Stimulated activated CD8-positive, alpha-beta memory T cell treated with anti-CD3 and anti-CD28 coated beads, Interleukin-7, amount 100 ng/mL, for 4 hours (primary cell): ENCODE measurements around the gene PLIN4.
"Not testable (repeated sequence)": the region's sequence is repeated elsewhere in the genome, so short reads cannot be mapped to it uniquely, and the experiment has no call there.

ENCODE experiments used
- DNase-seq, 2 donors: peaks; one replicate each; pipeline ENCODE4 v3.0.0-alpha.2; 2020; ENCODE audit warnings: low read depth in 2 of 2

PLIN4 gene

DNA sequence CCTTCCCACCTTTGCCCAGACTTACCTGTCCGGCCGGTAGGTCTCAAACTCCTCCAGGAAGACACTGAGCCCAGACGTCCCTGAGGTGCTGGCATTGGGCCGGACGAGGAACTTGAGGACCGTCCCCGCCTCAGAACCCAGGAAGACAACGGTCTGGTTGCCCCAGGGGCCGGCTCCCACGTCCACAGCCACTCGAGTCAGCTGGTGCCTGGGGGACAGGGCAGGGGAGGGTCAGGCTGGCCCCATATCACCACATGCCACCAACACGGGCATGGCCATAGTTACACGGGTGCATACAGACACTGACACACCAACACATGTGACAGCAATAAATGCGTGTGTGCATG, 29.9 kb upstream of the PLIN4 start:
- DNase-seq: no peak

DNA sequence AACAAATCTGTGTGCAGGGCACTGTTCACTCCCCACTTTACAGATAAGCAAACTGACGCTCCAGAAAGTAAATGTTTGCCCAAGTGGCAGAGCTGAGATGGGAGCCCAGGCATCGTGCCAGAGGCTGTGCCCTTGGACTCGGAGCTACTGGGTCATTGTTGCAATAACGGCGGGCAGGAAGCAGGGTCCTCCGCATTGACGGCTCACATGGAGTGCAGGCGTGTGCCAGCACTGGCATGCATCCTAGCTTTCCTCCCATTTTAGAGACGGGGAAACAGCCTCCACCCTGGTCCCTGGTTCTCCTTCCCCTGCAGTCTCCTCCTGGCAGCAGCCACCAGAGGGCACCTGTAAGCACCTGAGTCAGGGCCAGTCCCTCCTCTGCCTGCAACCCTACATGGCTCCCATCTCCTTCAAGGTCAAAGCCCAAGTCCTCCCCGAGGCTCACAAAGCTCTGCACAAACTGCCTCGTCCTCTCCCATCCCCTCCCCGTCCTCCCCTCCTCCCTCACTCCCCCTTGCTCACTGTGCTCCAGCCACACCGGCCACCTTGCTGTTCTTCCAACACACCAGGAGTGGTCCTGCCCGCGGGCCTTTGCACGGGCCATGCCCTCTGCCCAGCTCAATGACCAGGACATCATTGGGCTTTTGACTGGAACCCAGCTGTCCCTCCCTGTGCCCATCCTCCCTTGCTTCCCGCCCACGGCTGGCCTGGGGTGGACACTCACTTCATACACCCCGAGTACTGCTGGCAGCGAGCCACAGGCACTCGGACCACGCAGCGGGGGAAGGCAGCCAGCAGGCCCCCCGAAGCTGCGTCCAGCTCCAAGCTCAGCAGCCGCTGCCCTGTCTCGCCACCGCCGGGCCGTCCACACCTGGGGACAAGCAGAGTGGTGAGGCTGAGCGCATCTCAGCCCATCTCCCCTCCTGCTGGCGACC, 29.3 kb upstream of the PLIN4 start:
- DNase-seq: no peak

DNA sequence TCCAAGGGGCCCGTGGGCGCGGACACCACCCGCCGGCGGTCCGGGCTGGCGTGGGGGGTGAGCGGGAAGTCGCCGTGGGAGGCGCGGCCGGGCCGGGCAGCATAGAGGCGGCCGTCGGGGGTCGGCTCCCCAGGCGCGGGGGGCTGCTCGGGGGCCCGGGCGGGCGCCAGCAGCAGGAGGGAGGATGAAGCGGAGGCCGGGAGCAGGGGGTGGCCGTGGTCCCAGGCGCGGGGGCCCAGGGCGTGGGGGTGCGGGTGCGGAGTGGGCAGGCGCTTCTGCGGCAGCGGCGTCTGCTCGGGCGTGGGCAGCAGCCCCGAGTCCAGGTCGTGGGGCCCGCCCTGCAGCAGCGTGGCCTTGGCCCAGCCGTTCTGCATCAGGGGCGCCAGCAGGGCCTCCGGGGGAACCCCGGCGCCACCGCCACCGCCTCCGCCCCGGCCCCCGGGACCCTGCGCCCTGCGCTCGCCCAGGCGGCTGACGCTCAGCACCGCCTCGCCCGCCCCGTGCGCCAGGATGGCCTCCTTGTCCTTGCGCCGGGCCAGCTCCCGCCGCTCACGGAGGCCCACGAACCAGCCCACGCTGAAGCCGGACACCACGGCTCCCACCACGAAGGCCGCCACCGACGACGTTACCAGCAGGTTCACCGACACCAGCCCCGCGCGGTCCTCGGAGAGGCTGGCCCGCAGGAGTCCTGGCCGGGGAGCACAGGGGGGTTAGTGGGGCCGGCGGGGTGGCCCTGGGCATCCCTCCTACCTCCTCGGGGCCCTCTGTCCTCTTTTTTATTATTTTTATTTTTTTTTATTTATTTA, 25.8 kb upstream of the PLIN4 start:
- no peak for DNase-seq

DNA sequence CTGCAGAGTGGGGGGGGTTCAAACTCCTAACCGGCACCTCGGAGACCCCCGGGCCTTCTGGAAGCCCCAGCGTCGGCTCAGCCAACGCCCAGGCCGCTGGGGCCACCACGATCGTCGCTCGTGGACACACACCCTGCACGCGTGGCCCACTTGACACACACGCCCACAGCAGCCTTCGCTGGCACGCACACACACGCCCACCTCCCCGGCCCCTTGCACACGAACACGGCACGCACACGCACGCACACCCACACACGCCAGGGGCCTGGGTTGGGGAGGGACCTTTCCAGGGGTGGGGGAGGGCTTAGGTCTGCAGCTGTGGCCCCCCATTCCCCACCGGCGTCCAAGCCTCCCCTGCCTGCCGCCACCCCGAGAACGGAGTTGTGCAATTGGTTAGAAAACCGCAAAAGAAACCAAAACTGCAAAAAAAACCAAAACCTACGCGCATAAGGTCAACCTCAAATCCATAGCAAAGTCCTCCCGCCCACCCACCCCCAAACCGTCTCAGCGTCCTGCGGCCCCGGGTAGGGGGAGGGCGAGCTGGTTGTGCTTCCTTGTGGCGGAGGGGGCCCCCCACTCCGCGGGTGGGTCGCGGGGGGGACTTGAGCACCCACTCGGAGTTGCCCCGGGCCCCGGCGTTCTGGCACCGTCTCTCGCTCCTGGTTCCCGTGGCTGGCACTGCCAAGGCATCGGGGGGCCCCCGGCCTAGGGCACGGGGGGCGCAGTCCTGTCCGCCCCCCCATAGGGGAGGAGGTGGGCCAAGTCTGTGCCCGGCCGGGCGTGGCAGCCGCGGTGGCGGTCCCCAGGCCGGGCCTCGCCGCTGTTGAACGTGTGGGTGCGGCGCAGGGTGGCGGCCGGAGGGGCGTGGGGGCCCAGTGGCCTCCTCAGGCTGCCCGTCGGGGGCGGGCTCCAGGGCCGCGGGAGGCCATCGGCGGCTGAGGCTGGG, 24.9 kb upstream of the PLIN4 start:
- no peak for DNase-seq

DNA sequence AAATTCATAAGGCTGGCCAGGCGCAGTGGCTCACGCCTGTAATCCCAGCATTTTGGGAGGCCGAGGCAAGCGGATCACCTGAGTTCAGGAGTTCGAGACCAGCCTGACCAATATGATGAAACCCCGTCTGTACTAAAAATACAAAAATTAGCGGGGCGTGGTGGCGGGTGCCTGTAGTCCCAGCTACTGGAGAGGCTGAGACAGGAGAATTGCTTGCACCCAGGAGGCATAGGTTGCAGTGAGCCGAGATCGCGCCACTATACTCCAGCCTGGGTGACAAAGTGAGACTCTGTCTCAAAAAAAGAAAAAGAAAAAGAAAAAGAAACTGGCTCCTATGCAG, 23.5 kb upstream of the PLIN4 start:
- DNase-seq: not testable (repeated sequence)

DNA sequence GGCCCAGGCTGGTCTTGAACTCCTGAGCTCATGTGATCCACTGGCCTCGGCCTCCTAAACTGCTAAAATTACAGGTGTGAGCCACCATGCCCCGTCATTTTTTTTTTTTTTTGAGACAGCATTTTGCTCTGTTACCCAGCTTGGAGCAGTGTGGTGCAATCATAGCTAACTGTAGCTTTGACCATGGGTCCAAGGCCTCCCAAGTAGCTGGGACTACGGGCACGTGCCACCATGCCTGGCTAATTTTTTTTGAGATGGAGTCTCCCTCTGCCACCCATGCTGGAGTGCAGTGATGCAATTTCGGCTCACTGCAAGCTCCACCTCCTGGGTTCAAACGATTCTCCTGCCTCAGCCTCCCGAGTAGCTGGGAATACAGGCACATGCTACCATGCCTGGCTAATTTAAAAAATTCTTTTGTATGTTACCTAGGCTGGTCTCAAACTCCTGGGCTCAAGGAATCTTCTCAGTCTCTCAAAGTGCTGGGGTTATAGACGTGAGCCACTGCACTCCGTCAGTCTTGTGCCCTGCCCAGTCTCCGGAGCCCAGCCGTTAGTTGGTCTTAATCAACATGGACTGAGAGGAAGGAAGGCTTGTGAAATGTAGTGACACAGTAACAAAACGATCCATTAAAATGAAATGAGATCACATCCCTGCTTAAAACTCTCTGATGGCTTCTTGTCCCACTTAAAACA, 23.0 kb upstream of the PLIN4 start:
- no peak for DNase-seq

DNA sequence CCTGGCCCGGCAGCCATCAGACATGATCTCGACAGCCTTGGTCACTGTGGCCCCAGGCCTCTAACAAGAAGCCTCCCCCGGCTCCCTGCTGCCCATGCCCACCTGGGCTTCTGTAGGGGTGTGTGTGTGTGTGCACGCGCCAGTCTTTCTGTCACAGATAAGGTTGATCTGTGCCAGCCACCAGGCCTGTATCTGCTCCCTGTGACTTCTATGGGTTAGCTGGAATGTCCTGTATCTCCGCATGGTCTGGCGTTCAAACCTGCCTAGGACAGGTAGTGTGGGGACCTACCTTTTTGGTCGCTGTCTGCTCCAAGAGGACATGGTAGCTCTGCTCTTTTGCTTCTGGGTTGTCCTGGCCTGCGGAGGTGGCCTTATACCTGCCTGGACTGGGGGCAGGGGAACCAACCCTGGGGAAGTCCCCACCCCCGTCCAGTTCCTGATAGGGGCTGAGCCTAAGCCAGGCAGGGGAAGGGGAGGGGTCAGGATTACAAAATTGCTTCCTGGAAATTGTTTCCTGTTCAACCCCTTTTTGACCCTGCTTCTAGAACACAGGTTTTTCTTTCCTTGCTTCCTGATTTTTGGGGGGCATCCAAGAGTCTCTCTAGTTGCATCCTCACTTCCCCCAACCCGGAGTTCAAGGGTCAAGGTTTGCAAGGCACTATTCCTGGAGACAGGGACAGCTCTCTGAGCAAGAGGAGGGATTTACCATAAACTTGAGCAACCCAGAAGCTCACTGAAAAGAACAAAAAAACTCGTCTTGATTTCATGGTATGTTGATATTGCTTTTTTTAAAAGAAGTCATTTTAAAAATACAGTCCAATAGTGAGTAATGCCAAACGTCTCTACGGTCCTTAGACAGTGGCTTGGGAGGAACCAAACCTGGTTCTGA, 21.7 kb upstream of the PLIN4 start, which contains the start of gene LRG1:
TSS of gene LRG1 (minus strand) at position 344 of the 889 bp plus-strand sequence. CDS start at position 321, 23 bp downstream.
- no peak for DNase-seq

DNA sequence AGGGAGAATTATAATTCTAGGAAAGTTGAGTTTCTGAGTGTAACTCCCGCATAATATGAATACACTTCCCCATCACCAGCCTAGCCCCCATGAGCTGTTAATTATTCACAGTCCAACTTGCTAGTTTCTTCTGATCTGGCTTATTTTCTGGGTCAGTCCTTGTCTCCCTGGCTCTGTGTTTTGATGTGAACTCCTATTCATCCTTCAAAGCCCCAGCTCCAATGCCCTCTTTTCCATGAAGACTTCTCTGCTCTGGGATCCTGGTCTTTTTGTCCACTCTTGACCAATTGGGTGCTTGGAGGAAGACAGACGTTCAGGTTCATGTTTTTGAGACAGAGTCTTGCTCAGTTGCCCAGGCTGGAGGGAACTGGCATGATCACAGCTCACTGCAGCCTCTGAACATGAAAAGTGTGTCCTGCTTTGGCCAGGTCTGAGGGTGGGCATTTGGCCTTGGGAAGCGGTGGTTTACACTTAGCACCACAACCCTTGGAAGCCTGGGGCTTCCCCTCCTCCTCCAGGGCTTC, 20.9 kb upstream of the PLIN4 start:
- DNase-seq: no peak

DNA sequence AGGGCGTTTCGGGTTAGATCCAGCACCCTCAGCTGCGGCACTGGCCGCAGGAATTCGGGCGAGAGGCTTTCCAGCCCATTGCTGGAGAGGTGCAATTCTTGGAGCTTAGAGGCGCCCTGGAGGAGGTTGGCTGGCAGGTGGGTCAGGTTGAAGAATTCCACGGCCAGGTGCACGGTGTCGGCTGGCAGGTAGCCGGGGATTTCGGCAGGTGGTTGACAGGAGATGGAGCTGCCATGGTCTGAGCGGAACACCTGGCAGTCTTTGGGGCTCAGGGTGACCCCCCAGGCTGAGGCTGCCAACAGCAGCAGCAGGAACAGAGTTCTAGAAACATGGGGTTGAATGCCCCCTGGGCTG, 20.3 kb upstream of the PLIN4 start:
- DNase-seq: no peak

DNA sequence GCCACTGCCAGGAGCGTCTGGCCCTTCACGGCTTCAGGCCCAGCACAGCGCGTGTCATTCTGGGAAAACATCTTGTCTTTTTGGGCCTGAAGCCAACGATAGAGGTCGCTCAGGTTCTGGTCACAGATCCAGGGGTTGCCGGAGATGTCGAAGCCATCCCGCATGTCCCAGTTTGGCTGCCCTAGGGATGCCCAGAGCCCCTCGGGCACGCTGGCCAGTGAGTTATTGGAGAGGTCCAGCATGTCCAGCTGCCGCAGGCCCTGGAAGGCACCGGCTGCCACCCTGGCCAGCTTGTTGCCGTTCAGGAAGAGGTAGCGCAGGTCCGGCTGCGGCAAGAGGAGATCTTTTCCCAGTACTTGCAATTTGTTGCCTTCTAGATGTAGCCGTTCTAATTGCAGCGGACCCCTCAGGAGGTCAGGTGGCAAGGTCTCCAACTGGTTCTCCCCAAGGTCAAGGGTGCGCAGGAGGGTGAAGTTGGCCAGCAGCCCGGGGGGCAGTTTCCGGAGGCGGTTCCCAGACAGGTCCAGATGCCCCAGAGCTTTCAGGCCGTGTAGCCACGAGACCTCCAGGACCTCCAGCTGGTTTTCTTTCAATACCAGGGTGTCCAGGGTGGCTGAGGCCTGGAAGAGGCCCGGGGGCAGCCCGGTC, 19.8 kb upstream of the PLIN4 start:
- DNase-seq: no peak

DNA sequence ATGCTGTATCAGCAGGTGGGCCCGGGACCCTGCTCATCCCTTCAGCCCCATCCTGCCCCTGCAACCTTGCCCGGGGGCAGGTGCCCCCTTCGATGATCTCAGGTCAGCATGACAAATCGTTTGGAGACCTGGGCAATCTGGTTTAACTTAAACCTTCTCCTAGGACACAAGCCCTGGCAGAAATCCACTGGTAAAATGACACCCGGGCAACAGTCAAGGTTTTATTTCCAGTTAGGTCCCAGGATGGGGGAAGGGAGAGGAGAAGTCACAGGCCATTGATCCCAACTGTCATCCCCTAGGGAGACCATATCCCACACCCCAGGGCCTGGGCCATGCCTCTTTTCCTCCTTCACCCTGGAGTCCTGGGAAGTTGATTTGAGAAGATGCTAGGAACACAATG, 18.5 kb upstream of the PLIN4 start:
- DNase-seq: no peak

DNA sequence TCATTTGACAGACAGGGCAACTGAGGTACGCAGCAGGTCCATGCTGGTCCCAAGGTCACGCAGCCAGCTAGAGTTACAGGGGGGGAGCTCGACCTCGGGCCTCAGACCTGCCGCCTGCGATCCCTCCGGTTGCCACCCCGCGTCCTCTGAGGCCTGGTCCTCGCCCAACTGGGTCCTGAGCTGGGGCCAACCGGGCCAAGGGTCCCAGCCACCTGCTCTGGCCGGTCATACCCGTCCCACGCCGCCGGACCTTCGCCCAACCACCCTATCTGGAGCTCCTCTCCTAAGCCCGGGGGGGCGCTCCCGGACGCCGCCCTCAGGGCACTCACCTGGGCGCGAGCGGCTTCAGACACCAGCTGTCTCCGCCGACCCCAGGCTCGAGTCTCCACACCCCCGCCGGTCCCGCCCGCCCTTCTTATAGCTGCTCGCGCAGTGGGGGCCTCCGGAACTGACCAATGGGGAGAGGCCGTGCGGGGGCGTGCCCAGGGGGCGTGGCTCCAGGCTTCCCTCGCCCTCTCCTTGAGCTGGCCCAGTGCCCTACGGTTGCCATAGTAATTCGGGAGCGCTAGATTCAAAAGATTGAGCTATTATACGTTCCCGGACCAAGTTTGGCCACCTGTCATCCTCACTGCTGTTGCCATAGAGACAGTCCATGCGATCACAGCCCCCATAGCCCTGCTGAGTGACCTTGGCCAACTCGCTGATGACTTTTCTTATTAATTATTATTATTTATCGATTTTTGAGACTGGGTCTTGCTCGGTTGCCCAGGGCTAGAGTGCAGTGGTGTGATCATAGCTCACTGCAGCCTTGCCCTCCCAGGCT, 16.8 kb upstream of the PLIN4 start, which contains the start of gene PLIN5:
TSS of gene PLIN5 (minus strand) at position 389 of the 823 bp plus-strand sequence. CDS start 1,150 bp downstream, outside the sequence.
- DNase-seq: peak in 1 of 2 donors; percentile 27

DNA sequence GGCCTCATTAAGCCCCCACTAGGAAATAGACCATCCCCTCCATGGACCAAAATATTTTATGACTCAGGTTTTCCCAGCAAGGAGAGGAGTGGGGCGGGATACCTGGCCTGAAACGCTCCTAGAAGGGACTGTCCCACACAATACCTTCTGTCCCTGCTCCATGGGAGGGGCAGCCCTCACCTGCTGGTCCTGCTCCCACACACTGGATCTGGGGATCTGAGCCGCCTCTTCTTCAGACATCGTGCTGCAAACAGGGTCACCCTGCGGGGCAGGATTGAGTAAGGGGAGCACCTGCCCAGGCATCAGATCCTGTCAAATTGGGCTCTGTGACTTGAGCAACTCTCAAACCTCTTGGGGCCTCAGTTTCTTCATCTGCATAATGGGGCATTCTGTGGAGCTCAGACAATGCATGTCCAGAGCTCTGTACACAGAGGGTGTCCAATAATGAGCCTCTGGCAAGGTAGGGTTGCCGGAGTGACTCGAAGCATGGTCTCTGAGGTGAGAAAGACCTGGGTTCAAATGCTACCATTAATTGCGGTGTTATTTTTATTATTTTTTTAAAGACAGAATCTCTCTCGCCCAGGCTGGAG, 15.6 kb upstream of the PLIN4 start:
- DNase-seq: no peak

DNA sequence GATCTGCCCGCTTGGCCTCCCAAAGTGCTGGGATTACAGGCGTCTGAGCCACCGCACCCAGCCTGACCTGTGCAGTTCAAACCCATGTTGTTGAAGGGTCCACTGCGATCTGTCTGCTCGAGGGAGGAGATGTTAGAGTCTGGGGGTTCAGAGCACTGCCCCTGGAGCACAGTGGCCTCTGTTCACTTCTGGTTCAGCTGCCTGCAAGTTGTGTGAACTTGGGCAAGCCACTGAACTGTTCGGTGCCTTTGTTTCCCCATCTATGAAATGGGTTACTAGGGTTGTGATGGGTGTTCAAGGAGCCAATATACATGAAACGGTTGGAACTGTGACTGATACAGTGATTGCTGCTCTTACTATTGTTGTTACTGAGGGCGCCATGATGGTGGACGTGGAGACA, 15.0 kb upstream of the PLIN4 start:
- no peak for DNase-seq

DNA sequence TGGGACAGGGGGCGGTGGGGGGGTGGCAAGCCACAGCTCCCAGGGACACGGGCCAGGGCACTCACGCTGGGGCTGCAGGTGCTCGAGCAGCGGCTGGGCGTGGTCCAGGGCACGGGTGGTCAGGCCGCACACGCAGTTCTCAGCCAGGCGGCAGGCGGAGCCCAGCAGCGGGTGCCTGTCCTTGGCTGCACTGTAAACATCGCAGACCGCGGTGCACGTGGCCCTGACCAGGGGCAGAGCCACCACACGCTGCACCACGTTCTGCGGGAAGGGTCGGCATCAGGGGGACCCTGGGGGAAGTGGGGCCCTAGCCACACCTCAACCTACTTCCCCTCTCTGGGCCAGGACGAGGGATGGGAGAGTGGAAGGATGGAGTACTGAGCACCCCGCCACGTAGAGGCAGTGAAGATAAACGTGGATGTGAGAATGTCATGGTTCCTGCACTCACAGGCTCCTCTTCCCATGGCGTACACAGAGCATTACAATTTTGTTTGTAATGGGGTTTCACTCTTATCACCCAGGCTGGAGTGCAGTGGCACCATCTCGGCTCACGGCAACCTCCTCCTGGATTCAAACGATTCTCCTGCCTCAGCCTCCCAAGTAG, 13.4 kb upstream of the PLIN4 start:
- DNase-seq: no peak

DNA sequence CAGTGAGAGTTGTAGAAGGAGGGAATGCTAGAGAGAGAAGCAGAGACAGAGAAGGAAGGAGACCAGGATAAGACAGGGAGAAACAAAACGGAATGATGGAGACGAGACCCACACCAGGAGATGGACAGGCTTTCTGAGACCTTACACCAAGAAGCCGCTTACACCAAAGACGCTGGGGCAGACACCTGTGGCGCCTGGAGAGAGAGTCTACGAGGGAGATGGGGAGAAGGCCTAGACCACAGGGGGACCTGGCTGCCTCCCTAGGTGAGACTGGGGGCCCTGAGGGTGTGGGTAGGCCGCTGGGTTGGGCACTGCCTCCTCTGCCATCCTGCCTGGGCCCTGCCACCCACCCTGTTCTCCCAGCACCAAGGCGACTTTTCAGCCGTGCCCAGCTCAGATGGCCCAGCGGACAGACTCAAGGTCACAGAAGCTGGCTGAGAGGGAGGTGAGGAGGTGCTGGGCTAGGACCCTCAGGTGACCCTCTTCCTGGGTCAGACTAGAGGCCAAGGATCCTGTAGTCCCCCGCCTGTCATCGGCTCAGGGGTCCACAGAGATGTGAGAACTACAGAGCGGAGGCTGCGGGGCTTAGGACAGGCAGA, 11.7 kb upstream of the PLIN4 start:
- DNase-seq: no peak

DNA sequence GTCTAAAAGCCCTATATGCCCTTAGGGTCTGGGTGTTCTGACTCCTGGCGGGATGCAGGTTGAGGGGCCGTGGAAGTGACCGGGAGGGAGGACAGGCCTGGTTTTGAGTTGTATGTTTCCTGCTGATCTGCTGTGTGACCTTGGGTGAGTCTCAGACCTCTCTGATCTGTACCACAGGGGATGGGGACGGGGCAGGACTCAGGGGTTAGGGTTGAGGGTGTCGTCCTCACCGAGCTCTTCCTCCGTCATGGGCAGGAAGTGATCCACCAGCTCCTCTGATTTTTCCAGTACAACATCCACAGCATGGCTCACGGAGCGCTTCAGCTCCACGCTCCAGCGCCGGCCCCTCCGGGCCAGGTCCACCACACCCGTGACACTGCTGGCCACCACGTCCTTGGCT, 10.6 kb upstream of the PLIN4 start:
- DNase-seq: no peak
